ENCODE measurements around the gene FHL2.

GRCh38 chr2:105403783-105404698 lies 5.2 kb upstream of the FHL2 start:
- no peak for TF ChIP-seq ZNF8 (CRISPR knock-in tag; IDR thresholded peaks at IDR 0.05)
- no peak for TF ChIP-seq ZFP30 (CRISPR knock-in tag; IDR thresholded peaks at IDR 0.05)
- TF ChIP-seq, protein P1, sequence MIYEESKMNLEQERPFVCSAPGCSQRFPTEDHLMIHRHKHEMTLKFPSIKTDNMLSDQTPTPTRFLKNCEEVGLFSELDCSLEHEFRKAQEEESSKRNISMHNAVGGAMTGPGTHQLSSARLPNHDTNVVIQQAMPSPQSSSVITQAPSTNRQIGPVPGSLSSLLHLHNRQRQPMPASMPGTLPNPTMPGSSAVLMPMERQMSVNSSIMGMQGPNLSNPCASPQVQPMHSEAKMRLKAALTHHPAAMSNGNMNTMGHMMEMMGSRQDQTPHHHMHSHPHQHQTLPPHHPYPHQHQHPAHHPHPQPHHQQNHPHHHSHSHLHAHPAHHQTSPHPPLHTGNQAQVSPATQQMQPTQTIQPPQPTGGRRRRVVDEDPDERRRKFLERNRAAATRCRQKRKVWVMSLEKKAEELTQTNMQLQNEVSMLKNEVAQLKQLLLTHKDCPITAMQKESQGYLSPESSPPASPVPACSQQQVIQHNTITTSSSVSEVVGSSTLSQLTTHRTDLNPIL (CRISPR knock-in tag; IDR thresholded peaks at IDR 0.05; ENCODE audit: low read depth) = no peak
- no peak for TF ChIP-seq ARNTL (CRISPR knock-in tag; IDR thresholded peaks at IDR 0.05; ENCODE audit: borderline replicate concordance, low read depth)
- no peak for TF ChIP-seq ISL1 (CRISPR knock-in tag; IDR thresholded peaks at IDR 0.05)
- TF ChIP-seq, protein P2, sequence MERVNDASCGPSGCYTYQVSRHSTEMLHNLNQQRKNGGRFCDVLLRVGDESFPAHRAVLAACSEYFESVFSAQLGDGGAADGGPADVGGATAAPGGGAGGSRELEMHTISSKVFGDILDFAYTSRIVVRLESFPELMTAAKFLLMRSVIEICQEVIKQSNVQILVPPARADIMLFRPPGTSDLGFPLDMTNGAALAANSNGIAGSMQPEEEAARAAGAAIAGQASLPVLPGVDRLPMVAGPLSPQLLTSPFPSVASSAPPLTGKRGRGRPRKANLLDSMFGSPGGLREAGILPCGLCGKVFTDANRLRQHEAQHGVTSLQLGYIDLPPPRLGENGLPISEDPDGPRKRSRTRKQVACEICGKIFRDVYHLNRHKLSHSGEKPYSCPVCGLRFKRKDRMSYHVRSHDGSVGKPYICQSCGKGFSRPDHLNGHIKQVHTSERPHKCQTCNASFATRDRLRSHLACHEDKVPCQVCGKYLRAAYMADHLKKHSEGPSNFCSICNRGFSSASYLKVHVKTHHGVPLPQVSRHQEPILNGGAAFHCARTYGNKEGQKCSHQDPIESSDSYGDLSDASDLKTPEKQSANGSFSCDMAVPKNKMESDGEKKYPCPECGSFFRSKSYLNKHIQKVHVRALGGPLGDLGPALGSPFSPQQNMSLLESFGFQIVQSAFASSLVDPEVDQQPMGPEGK (CRISPR knock-in tag; IDR thresholded peaks at IDR 0.05; ENCODE audit: borderline replicate concordance) = no peak
- no peak for TF ChIP-seq OSR1 (CRISPR knock-in tag; IDR thresholded peaks at IDR 0.05)
- no peak for TF ChIP-seq ZFP3 (CRISPR knock-in tag; IDR thresholded peaks at IDR 0.05)
- TF ChIP-seq SNAI2 (CRISPR knock-in tag; IDR thresholded peaks at IDR 0.05) = no peak
- no peak for TF ChIP-seq RARB (CRISPR knock-in tag; IDR thresholded peaks at IDR 0.05)
